ENCODE data around the gene MANSC4.
"Not testable (repeated sequence)": the region's sequence is repeated elsewhere in the genome, so short reads cannot be mapped to it uniquely, and the experiment has no call there.

The MANSC4 gene

GRCh38 chr12:27754795-27755194 is 25.2 kb downstream of the MANSC4 start:
- H3K4me1 Mint-ChIP-seq (ENCODE audit: low read depth) = peaks cover 2% of the 10 kb centered on the region
- peaks cover 11% of the 10 kb centered on the region for H3K36me3 Mint-ChIP-seq (ENCODE audit: low read depth)
- no peak overlapping the region for H3K4me3 Mint-ChIP-seq
- H3K27me3 Mint-ChIP-seq (ENCODE audit: low read depth) = no peaks in the 10 kb centered on the region
- no peak overlapping the region for H3K27ac Mint-ChIP-seq
- H3K9me3 Mint-ChIP-seq = no peaks in the 10 kb centered on the region

- Mint-ChIP-seq H3K4me1 (ENCODE audit: low read depth) (peaks cover 3% of the 10 kb centered on the region), H3K27me3 (ENCODE audit: low read depth) (no peaks in the 10 kb centered on the region), H3K9me3 (no peaks in the 10 kb centered on the region), H3K36me3 (ENCODE audit: low read depth) (peaks cover 13% of the 10 kb centered on the region), H3K27ac (no peak overlapping the region), H3K4me3 (no peak overlapping the region)
Measured at GRCh38 chr12:27751386-27752047, 28.5 kb downstream of the MANSC4 start.

GRCh38 chr12:27747111-27747820 is 32.8 kb downstream of the MANSC4 start:
- Mint-ChIP-seq H3K27ac (no peak overlapping the region), H3K27me3 (ENCODE audit: low read depth) (no peaks in the 10 kb centered on the region), H3K4me1 (ENCODE audit: low read depth) (peaks cover 2% of the 10 kb centered on the region), H3K36me3 (ENCODE audit: low read depth) (peaks cover 19% of the 10 kb centered on the region), H3K9me3 (no peaks in the 10 kb centered on the region), H3K4me3 (no peak overlapping the region)

- not testable (repeated sequence) for H3K9me3 Mint-ChIP-seq; H3K27ac Mint-ChIP-seq; H3K4me3 Mint-ChIP-seq; H3K4me1 Mint-ChIP-seq (ENCODE audit: low read depth); H3K27me3 Mint-ChIP-seq (ENCODE audit: low read depth)
- peaks cover 23% of the 10 kb centered on the region for H3K36me3 Mint-ChIP-seq (ENCODE audit: low read depth)
Measured at GRCh38 chr12:27745734-27746133, 34.3 kb downstream of the MANSC4 start.

- H3K36me3 Mint-ChIP-seq (ENCODE audit: low read depth) = peaks cover 23% of the 10 kb centered on the region
- no peak overlapping the region for H3K27ac Mint-ChIP-seq
Measured at GRCh38 chr12:27743601-27744000, 36.4 kb downstream of the MANSC4 start.

GRCh38 chr12:27734321-27734720 is 45.7 kb downstream of the MANSC4 start:
- H3K4me1 Mint-ChIP-seq (ENCODE audit: low read depth); H3K4me3 Mint-ChIP-seq; H3K9me3 Mint-ChIP-seq; H3K27me3 Mint-ChIP-seq (ENCODE audit: low read depth); H3K27ac Mint-ChIP-seq: not testable (repeated sequence)
- H3K36me3 Mint-ChIP-seq (ENCODE audit: low read depth) = peaks cover 21% of the 10 kb centered on the region

More at GRCh38 chr12:27743601-27744000, 36.4 kb downstream of the MANSC4 start:
- Mint-ChIP-seq H3K4me1 (ENCODE audit: low read depth) (peaks cover 4% of the 10 kb centered on the region), H3K9me3 (no peaks in the 10 kb centered on the region), H3K4me3 (no peak overlapping the region), H3K27me3 (ENCODE audit: low read depth) (no peaks in the 10 kb centered on the region)

GRCh38 chr12:27733791-27734190 is 46.2 kb downstream of the MANSC4 start:
- H3K4me1 Mint-ChIP-seq (ENCODE audit: low read depth) = peaks cover 1% of the 10 kb centered on the region
- H3K4me3 Mint-ChIP-seq = no peak overlapping the region
- H3K36me3 Mint-ChIP-seq (ENCODE audit: low read depth) = peaks cover 21% of the 10 kb centered on the region
- no peaks in the 10 kb centered on the region for H3K27me3 Mint-ChIP-seq (ENCODE audit: low read depth)
- H3K27ac Mint-ChIP-seq = no peak overlapping the region
- no peaks in the 10 kb centered on the region for H3K9me3 Mint-ChIP-seq

GRCh38 chr12:27733052-27733656 is 46.9 kb downstream of the MANSC4 start:
- no peaks in the 10 kb centered on the region for H3K4me1 Mint-ChIP-seq (ENCODE audit: low read depth)
- peaks cover 19% of the 10 kb centered on the region for H3K36me3 Mint-ChIP-seq (ENCODE audit: low read depth)
- no peaks in the 10 kb centered on the region for H3K9me3 Mint-ChIP-seq
- H3K4me3 Mint-ChIP-seq = no peak overlapping the region
- no peak overlapping the region for H3K27ac Mint-ChIP-seq
- H3K27me3 Mint-ChIP-seq (ENCODE audit: low read depth) = no peaks in the 10 kb centered on the region

GRCh38 chr12:27732281-27732680 is 47.8 kb downstream of the MANSC4 start:
- Mint-ChIP-seq H3K4me3 (no peak overlapping the region), H3K4me1 (ENCODE audit: low read depth) (no peaks in the 10 kb centered on the region), H3K9me3 (no peaks in the 10 kb centered on the region), H3K27ac (no peak overlapping the region), H3K36me3 (ENCODE audit: low read depth) (peaks cover 16% of the 10 kb centered on the region), H3K27me3 (ENCODE audit: low read depth) (no peaks in the 10 kb centered on the region)

- H3K27ac Mint-ChIP-seq = no peak overlapping the region
Measured at GRCh38 chr12:27730097-27730588, 49.9 kb downstream of the MANSC4 start.

GRCh38 chr12:27723212-27723611 is 56.8 kb downstream of the MANSC4 start:
- H3K4me3 Mint-ChIP-seq = no peak overlapping the region
- H3K9me3 Mint-ChIP-seq = no peaks in the 10 kb centered on the region
- H3K4me1 Mint-ChIP-seq (ENCODE audit: low read depth) = peaks cover 7% of the 10 kb centered on the region
- H3K27me3 Mint-ChIP-seq (ENCODE audit: low read depth) = no peaks in the 10 kb centered on the region
- peaks cover 13% of the 10 kb centered on the region for H3K36me3 Mint-ChIP-seq (ENCODE audit: low read depth)
- H3K27ac Mint-ChIP-seq = no peak overlapping the region

More at GRCh38 chr12:27730097-27730588, 49.9 kb downstream of the MANSC4 start:
- no peaks in the 10 kb centered on the region for H3K27me3 Mint-ChIP-seq (ENCODE audit: low read depth)
- peaks cover 16% of the 10 kb centered on the region for H3K36me3 Mint-ChIP-seq (ENCODE audit: low read depth)
- no peak overlapping the region for H3K4me3 Mint-ChIP-seq
- H3K4me1 Mint-ChIP-seq (ENCODE audit: low read depth) = no peaks in the 10 kb centered on the region
- no peaks in the 10 kb centered on the region for H3K9me3 Mint-ChIP-seq
